GM18868 (cell line): ENCODE results near the gene FUT9.

Experiments used
- ATAC-seq: cut with Tn5 transposase; IDR thresholded peaks from one replicate; pipeline ENCODE4 v1.9.1; 2021; ENCODE audit warnings: mild to moderate bottlenecking, moderate library complexity; ENCODE audit not compliant: unreplicated experiment

FUT9 gene

DNA sequence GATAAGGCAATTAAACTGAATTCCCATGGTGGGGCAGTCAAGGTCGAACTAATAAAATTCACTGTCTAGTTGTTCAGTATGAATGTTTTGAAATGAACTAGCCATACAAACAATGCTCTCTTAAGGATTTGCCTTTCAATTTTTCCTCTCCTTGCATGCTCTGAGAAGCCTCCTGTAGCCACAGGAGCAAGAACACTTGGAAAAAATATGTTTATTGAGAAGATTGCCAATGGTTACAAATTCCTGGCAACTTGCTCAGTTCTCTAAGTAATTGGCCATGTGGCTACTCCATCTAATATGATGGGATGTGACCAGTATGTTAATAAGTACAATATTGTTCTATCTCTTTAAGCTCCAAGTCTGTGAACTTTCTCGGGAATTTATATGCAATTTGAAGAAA is 49.4 kb downstream of the FUT9 start:
- no peak for ATAC-seq

GRCh38 chr6:96066376-96066775 is 50.6 kb downstream of the FUT9 start:
- no peak for ATAC-seq

- no peak for ATAC-seq
These were observed 57.8 kb downstream of the FUT9 start for GRCh38 chr6:96073555-96073954.

GRCh38 chr6:96074006-96074405 is 58.2 kb downstream of the FUT9 start:
- no peak for ATAC-seq

- no peak for ATAC-seq
These were observed 60.1 kb downstream of the FUT9 start for GRCh38 chr6:96075826-96076225.

GRCh38 chr6:96086745-96087144 is 71.0 kb downstream of the FUT9 start:
- no peak for ATAC-seq

GRCh38 chr6:96089173-96089572 is 73.4 kb downstream of the FUT9 start:
- no peak for ATAC-seq

- no peak for ATAC-seq
These were observed 78.3 kb downstream of the FUT9 start for GRCh38 chr6:96094077-96094476.

DNA sequence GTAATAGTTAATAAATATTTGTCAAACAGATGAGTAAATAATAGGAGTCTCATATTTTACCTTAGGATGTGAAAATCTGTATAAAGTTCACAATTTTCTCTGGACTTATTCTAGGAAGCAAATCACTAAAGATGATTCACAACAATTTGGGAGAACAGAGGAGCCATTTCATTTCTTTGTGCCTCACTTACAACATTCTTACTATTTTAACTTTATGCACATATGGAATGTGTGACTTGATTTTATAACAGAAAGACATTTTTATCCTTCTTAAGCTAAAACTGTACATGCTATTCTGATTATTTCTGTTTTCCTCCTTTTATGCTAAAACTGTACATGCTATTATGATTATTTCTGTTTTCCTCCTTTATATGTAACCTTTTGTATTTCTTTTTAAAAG is 83.3 kb downstream of the FUT9 start:
- no peak for ATAC-seq

DNA sequence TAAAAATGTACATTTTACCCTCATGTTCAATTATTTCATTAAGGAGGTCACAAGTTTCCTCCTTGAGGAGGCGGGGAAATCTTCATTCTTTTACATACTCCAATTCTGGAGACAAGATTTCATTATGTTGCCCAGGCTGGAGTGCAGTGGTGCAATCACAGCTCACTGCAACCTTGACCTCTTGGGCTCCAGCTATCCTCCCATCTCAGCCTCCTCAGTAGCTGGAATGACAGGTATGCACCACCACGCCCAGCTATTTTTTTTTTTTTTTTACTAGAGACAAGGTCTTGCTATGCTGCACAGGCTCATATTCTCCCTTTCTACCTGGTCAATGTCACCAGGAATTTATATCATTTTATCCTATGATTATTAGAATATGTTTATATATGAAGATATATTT is 85.8 kb downstream of the FUT9 start:
- no peak for ATAC-seq

GRCh38 chr6:96104910-96105309 is 89.1 kb downstream of the FUT9 start:
- ATAC-seq = no peak

DNA sequence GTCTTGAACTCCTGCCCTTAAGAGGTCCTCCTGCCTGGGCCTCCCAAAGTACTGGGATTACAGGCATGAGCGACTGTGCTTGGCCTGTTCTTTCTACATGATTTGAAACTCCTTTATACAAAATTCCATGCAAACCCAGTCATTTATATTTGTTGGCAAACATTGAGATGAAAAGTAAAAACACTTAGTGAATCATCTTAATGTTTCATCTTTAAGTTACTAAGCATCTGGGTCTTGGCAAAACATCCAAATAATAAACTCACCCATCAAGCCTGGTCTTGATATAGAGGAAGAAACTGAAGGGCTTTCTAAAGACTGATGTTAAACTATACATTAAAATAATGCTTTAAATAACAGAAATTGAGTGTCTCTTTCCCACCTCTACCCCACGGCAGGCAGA is 95.1 kb downstream of the FUT9 start:
- ATAC-seq = no peak

DNA sequence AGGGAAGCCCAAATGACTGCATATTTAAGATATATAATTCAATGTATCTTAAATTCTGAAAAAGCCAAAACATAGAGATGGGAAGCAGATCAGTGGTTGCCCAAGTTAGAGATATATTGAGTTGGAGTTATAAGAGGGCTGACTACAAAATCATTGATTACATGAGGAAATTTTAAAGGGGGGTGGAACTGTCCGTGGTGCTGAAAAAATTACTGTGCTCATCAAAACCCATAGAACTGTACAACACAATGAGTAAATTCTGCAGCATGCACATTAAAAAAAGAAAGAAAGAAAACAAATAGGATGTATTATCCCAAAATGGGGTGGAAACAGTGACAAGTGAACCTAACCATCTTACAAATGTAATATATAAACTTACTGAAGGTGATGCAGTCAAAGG is 100.9 kb downstream of the FUT9 start:
- no peak for ATAC-seq

GRCh38 chr6:96124778-96125177 is 109.0 kb downstream of the FUT9 start:
- peak; percentile 57 for ATAC-seq

GRCh38 chr6:96138406-96138805 is 122.6 kb downstream of the FUT9 start:
- no peak for ATAC-seq

- ATAC-seq = no peak
These were observed 126.4 kb downstream of the FUT9 start for GRCh38 chr6:96142142-96142541.

DNA sequence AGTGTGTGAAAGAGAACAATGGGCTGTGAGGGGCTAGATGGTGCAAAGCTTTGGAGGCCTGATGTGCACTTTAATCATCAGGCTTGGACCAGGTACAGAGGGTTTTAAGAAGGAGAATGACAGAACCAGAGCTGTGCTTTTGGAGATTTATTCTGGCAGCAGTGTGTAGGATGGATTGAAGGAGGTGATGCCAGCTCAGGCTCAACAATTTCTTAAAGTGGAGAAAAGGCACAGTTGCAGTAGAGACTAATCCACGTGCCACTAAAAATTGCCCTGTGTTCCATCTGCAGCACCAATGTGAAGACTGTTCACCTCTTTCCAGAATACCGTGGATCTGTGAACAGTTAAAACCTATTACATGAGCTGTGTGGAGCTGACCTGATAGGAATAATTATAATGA is 134.7 kb downstream of the FUT9 start:
- no peak for ATAC-seq

DNA sequence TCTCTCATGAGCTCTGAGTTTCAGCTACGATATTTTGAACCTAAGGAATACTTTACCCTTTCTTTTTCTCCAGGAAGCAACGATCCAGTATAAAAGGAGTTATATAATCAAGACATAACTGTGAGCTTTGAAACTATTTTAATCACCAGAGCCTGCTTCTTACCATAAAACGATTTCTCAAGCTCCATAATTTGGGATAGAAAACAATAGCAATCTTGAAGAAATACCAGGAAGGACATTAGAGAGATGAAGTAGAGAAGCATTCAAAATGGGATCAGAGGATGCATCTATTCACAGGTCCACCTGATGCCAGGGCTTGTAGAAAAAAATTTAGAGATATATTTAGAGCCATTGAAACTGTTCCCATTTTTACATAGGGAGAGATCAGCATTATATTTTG is 135.9 kb downstream of the FUT9 start:
- no peak for ATAC-seq

- no peak for ATAC-seq
These were observed 136.4 kb downstream of the FUT9 start for GRCh38 chr6:96152114-96152708.

- no peak for ATAC-seq
These were observed 138.0 kb downstream of the FUT9 start for GRCh38 chr6:96153775-96154174.

GRCh38 chr6:96156425-96156824 is 140.7 kb downstream of the FUT9 start:
- no peak for ATAC-seq

GRCh38 chr6:96157018-96157565 is 141.3 kb downstream of the FUT9 start:
- peak; percentile 92 for ATAC-seq

GRCh38 chr6:96162711-96163120 is 146.9 kb downstream of the FUT9 start:
- no peak for ATAC-seq
